NCI-H226 (cell line): ENCODE results near the gene FAM131C.
"Not testable (repeated sequence)": the region's sequence is repeated elsewhere in the genome, so short reads cannot be mapped to it uniquely, and the experiment has no call there.

Experiments
- DNase-seq: peaks from one replicate; pipeline ENCODE4 v3.0.0-alpha.2; 2015

FAM131C gene

GRCh38 chr1:16073490-16074119, at the start of gene FAM131C:
TSS of gene FAM131C (minus strand) at chr1:16073651. CDS start at chr1:16073442, 209 bp downstream.
- no peak for DNase-seq

DNA sequence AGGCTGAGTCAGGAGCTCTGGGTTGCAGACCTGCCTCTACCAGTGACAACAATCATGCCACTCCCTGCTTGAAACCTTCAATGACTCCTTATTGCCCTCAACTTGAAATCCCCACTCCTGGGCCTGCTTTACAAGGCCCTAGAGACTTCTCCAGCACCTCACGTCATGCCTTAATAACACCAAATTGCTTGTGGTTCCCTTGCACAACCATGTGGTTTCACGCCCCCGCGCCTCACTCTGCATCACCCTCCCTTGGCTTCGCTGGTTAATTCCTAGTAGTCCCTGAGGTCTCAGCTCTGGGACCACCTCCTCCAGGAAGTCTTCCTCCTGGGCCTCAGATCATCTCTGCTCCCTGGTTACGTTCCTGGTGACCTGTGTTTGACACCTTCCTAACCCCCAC, 49.5 kb upstream of the FAM131C start:
- peak; percentile 84 for DNase-seq

GRCh38 chr1:16122350-16122881, 49.0 kb upstream of the FAM131C start:
- DNase-seq: no peak

- no peak for DNase-seq
Measured at GRCh38 chr1:16120940-16121410, 47.5 kb upstream of the FAM131C start.

DNA sequence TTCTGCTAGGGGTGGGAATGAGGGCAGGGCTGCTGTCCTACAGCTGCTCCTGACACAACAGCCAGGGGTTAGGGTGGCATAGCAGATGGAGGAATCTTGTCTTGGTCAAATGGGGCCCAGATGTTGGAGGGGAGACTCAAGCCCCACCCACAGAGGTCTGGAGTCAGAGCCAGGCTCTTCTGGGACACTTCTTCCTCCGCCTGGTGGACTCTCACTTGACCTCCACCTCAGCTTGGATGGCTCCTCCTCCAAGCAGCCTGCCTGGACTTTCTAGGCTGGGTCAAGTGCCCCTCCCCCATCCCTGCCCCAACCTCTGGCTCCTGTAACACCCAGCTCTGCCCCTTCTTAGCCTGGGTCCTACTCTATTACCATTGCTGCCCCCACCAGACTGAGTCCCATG, 47.0 kb upstream of the FAM131C start:
- DNase-seq: no peak

DNA sequence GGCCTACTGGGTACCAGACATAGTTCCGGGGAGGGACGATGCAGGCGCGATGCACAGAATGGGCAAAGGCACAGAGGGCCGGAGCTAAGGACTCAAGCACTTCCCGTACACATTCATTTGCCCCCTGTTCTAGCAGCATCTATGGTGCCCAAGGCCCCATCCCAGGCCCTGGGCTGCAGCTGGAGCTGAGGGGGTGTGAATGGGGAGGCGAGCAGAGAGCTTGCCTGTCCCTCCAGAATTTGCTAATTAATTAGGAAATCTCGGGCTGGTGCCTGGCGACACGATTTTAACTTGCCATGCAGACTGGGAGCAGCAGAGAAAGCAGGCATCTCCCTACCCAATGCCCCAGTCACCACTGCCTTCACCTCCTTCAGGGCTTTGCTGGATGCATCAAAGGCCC, 46.5 kb upstream of the FAM131C start:
- no peak for DNase-seq

GRCh38 chr1:16119504-16119903, 46.1 kb upstream of the FAM131C start:
- DNase-seq: no peak

DNA sequence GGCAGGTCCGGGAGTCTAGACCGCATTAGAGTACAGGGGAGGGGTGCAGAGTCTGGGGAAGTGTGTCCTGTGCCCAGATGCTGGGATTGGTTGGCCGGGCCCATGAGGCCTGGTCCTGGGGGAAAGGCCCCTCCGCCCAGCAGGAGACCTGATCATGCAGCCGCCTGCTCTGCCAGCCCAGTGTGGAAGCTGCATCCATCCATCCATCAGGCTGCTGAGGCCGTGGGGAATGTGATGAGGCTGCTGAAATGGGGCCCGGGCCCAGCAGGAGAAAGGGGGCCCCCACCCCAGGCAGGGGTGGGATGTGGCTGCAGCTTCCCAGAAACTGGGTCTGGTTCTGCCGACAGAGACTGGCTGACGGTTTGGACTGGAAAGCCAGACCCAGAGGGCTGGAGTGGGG, 45.3 kb upstream of the FAM131C start:
- no peak for DNase-seq

GRCh38 chr1:16117936-16118335, 44.5 kb upstream of the FAM131C start:
- DNase-seq: no peak

DNA sequence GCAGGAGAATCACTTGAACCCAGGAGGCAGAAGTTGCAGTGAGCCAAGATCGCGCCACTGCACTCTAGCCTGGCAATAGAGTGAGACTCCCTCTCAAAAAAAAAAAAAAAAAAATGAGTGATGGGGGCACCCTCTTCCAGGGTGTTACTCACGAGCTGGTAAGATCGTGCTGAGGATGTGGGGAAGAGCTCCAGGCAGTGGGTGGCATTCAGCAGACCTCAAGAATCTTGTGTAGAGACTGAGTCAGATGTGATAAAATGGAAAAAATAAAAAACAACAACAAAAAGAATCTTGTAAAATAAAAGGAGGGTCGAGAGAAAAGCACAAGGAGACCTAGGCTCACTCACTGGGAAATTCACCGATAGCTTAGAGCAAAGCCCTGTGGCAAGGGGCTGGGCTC, 43.9 kb upstream of the FAM131C start:
- peak; percentile 52 for DNase-seq

- no peak for DNase-seq
Measured at GRCh38 chr1:16116625-16117024, 43.2 kb upstream of the FAM131C start.

- no peak for DNase-seq
Measured at GRCh38 chr1:16116002-16116401, 42.6 kb upstream of the FAM131C start.

DNA sequence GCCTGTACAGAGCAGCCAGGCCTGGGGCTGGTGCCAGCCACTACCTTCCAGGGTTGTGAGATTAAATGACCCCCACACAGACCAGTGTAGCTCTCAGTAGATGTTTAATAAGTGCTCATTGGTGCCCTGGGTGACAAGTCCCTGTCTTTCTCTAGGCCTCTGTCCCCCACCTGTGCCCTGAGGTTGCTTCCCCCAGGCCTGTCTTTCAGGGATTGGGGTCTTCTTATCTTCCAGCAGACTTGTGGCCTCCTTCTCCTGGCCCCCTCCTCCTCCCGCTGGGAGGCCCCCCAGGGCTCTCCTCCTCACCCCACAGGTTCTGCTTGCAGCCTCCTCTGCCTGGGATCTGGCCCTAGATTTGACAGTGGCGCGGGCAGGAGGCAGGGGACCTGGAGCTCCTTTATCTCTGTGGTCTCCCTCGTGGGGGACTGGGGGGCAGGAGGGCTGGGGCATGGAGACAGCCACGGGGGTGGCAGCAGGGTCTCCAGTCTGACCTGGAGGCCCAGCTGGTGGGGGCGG, 42.1 kb upstream of the FAM131C start:
- DNase-seq: no peak

DNA sequence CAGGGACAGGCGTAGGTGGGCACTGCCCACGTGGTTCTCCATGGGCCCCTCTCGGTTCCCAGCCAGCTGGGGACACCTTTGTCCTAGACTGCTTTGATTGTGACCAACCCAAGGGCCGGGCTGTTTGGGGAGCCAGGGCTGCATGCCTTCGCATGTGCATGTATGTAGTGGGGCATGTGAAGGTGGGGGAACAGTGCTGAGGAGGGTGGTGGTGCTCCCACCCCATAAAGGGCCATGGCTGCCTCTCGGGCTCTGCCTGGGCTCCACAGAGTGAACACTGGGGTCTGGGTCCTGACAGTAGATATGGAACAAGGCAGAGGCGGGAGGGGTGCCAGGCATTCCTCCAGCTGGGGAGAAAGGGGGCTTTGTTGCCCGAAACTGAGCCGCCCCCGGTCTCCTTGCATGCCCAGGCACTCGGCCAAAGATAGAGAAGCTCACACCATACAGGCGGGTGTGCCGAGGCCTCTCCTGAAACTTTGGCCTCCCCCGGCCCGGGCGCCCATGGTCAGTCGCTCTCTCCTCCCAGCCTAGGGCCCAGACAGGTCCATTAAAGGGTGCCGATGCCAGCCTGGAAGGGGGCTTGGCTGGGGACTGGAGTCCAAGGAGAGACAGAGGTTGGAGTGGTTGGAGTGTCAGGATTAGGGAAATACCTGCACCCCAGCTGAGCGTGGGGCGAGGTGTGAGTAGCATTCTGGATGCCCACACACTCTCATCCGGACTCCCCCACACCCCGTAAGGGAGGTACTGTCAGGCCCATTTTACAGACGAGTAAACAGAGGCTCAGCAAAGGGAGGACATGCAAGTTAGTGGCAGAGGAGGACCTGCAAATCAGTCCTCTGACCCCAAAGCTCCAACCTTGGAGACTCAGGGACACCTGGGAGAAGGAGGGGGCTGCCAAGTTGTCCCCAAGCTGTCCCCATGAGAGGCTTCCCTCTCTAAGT, 41.3 kb upstream of the FAM131C start:
- no peak for DNase-seq

GRCh38 chr1:16112596-16113555, 39.4 kb upstream of the FAM131C start:
- DNase-seq: peak; percentile 54

DNA sequence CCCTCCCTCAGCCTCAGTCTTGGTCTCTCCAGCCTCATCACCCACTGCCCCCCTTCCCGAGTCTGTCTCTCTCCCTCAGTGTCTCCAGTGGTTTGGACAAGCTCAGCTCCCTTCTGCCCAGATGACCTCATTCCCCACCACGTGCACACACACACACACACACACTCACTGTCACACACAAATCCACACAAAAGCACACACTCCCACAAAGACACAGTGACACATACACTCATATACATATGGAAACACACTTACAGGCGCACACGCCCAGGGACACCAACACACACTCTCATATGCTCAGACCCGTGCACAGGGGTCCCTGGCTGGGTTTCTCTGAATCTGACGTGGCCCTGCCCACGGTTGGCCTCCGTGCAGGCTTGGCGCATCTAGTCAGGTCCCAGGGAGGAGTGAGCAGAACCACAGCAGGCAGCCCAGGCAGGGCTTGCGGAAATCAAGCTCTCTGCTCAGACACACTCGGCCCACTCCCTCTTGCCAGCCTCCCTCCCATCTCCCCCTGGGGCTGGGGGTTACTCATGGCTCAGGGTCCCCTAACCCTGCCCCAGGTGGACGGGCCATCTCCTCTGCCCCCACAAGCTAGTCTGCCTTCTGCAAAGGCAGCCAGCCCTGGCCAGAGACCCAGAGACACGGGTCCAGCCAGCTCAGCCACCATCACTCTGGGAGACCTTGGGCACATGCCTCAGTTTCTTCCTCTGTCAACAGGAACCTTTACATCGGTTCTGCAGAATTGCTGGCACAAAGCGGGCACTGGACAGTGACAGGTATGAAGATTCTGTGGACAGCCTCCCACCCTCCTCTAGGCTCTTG, 38.5 kb upstream of the FAM131C start:
- peak; percentile 48 for DNase-seq

DNA sequence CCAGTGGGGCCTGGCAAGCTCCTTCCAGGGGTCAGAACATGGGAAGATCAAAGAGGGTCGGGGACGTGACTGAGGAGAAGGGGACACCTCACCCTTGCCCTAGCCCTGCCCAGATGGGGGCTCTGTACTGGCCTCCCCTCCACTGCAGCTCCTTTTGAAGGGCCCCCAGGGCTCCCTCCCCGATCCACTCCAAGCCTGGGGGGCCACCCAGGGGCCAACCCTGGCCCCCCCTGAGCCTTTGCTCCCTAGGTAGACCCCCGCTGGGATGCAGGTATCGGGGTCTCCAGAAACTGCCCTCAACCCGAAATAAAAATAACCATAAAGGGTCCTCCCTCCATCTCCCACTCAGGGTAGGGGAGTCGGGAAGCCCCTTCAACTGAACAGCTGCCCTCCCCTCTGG, 37.4 kb upstream of the FAM131C start:
- DNase-seq: no peak

GRCh38 chr1:16110456-16110855, 37.0 kb upstream of the FAM131C start:
- no peak for DNase-seq

DNA sequence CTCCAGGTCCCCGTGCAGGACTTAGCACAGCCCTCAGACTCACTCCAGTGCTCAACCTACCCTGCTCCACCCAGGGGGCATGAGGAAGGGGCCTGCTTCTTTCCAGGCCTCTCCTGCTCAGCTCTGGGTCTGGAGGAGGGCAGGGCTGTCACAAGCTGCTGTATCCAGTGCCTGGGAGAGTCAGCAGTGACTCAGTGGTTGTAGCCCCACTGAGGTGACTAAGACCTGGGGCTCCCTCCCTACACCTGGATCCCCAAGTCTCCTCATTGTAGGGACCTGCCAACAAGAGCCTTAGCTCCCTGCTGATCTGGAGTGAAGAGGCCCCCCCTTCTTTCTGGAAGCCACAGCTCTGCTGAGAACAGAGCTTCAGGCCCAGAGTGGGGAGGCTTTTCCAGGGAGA, 36.1 kb upstream of the FAM131C start:
- DNase-seq: no peak

GRCh38 chr1:16107039-16107438, 33.6 kb upstream of the FAM131C start:
- not testable (repeated sequence) for DNase-seq

GRCh38 chr1:16101623-16102022, 28.2 kb upstream of the FAM131C start:
- DNase-seq: no peak

GRCh38 chr1:16099412-16099811, 26.0 kb upstream of the FAM131C start:
- no peak for DNase-seq
